ENCODE measurements around the gene ACTMAP.

DNA sequence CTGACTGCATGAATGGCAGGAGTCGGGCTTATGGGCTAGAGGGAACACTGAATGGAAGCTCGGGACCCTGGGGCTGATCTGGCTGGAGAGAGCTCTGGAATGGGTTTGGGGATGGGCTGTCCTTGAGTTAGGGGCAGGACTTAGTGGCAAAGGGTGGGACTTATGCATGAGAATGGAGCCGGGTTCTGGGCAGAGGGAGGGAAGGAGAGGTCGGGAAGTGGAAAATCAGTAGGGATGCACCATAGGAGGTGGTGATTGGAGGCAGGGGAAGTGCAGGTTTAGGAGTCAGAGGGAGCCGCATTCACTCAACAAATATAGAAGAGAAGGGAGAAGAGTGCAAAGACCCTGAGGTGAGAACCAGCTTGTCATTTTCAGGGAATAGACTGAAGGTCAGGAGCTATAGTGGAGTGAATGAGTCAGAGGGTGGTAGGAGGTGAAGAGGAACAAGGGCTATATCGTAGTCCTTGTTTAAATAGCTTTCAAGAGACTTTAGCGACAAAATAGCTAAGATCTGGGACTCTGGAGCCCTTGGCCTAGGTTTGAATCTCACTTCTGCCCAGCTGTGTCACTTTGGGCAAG is 28.5 kb upstream of the ACTMAP start:
- TF ChIP-seq, protein P1, sequence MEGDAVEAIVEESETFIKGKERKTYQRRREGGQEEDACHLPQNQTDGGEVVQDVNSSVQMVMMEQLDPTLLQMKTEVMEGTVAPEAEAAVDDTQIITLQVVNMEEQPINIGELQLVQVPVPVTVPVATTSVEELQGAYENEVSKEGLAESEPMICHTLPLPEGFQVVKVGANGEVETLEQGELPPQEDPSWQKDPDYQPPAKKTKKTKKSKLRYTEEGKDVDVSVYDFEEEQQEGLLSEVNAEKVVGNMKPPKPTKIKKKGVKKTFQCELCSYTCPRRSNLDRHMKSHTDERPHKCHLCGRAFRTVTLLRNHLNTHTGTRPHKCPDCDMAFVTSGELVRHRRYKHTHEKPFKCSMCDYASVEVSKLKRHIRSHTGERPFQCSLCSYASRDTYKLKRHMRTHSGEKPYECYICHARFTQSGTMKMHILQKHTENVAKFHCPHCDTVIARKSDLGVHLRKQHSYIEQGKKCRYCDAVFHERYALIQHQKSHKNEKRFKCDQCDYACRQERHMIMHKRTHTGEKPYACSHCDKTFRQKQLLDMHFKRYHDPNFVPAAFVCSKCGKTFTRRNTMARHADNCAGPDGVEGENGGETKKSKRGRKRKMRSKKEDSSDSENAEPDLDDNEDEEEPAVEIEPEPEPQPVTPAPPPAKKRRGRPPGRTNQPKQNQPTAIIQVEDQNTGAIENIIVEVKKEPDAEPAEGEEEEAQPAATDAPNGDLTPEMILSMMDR (IDR thresholded peaks at IDR 0.05), result no peak
- no peak for TF ChIP-seq POLR2AphosphoS5 (IDR thresholded peaks at IDR 0.05; ENCODE audit: low read depth, low read length)
